ENCODE measurements around the gene CEP112.
"Not testable (repeated sequence)": the region's sequence is repeated elsewhere in the genome, so short reads cannot be mapped to it uniquely, and the experiment has no call there.

CEP112 gene

DNA sequence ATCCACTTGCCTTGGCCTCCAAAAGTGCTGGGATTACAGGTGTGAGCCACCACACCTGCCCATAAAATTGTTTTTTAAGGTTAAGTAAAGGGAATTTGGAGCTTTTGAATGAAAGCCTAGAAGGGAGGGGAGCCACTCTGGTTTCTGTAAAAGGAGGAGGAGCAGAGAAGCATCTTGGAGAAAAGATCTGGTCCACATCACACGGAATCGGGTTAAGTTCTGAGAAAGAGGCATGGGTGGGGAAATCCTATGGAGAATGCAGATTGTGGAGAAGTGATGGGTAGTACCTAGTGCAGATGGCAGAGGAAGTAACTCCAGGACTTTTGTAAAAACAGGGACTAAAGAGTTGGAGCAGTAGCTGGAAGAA is 18.3 kb upstream of the CEP112 start:
- DNase-seq = no peak

DNA sequence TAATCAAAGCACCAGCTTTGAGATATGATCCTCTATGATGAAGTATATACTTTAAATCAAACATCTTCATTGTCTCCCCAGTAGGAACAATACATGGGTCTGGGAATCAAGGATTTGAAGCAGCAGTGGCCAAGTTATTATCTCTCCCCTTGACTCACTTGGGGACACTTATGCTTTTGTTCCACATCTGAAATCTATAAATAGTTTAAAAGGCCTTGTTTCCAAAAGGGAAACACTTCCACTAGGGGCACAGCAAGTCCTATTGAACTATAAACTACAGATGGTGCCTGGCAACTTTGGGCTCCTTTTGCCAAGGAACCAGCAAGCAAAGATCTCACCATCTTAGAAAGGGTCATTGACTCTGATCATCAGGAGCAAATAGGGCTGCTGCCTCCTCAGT is 16.0 kb upstream of the CEP112 start:
- DNase-seq = no peak

GRCh38 chr17:66203274-66204015 is 11.5 kb upstream of the CEP112 start:
- DNase-seq = no peak

- DNase-seq = peak in 1 of 2 experiments; percentile 64
Measured at GRCh38 chr17:66200685-66201092, 8.8 kb upstream of the CEP112 start.

GRCh38 chr17:66198242-66198641 is 6.3 kb upstream of the CEP112 start:
- DNase-seq = no peak

DNA sequence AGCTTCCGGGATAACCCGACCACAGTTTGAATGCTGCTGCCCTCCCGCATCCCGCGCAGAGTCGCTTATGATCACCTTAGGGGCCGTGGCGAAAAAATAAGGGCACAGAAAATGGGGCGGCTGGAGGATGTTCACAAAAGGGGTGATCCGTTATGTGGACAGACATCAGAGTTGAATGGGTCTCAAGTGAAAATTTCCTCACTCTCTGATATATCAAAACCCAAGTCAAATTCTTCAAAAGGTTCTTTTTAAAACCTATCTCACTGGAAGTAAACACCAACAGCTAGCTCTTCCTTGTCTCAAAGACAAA is 400 bp upstream of the CEP112 start:
- no peak for DNase-seq

GRCh38 chr17:66190738-66191592 is 968 bp downstream of the CEP112 start:
- DNase-seq = no peak

- DNase-seq = no peak
Measured at GRCh38 chr17:66187718-66188117, 4.2 kb downstream of the CEP112 start.

DNA sequence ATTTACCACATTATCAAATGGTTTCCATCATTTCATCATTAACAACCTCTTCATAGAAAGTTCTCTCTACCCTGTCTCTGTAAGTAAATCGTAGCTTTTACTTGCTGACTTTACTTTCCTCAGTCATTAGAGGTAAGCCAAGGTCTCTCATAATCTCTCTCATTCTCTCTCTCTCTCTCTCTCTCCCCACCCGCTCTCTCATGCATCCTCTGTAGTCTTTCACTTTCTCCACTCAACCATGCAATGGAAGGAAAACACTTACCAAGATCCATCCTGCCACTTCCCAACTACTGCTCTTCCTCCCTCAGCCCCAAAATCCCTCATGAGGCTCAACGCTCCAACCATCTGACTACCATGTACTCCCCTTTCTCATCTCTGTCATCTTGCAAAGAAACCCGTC is 6.1 kb downstream of the CEP112 start:
- DNase-seq = peak; percentile 15 to 32

- DNase-seq = no peak
Measured at GRCh38 chr17:66184392-66184791, 7.5 kb downstream of the CEP112 start.

GRCh38 chr17:66183529-66183928 is 8.4 kb downstream of the CEP112 start:
- no peak for DNase-seq

GRCh38 chr17:66178642-66179041 is 13.3 kb downstream of the CEP112 start:
- DNase-seq = no peak

DNA sequence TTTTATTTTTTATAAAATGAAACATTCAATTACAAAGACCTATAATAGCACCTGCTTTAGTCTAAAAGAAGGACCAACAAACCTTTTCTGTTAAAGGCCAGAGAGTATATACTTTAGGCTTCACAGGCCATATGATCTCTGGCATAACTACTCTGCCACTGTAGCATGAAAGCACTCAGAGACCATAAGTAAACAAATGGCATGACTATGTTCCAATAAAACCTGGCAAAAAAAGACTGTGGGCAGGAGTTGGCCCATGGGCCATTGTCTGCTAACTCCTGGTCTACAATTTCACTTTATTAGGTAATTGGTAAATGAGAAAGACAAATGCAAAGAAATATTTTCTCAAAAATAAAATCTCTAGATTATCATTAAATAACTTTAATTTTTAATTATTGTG is 14.9 kb downstream of the CEP112 start:
- peak; percentile 50 to 73 for DNase-seq

DNA sequence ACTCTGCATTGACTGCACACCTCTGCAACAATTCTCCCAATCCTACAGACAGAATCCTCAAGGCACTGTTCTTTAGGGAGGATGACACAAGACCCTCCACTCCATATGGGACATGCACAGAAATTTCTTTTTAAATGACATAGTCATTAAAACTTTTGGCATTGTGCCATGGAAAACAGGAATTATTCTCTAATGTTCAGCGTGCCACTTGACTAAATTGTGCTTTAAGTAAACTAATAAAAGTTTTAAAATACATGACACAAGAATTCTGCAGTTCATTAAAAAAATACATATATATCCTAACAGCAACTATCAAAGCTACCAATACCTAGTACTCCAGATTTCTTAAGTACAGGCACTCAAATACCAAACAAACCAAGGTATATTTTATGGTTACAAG is 16.0 kb downstream of the CEP112 start:
- DNase-seq = no peak

GRCh38 chr17:66172691-66173223 is 19.2 kb downstream of the CEP112 start:
- peak; percentile 36 to 77 for DNase-seq

DNA sequence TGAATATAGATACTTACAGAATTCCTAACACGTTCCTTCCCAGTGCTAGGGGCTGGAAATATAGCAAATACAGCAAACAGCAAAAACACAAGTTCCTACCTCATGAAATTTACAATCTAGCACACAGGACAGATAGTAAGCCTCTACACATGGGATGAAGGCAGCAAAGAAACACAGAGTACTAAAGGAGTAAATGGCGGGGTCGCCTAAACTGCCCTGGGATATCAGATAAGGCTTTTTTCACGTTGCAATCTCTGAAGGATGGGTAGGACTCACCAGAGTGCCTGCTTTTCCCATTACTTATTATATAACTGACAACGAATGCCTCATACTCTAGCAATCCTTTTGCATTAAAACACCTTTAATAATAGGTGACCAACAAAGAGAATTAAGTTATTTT is 19.8 kb downstream of the CEP112 start:
- no peak for DNase-seq

DNA sequence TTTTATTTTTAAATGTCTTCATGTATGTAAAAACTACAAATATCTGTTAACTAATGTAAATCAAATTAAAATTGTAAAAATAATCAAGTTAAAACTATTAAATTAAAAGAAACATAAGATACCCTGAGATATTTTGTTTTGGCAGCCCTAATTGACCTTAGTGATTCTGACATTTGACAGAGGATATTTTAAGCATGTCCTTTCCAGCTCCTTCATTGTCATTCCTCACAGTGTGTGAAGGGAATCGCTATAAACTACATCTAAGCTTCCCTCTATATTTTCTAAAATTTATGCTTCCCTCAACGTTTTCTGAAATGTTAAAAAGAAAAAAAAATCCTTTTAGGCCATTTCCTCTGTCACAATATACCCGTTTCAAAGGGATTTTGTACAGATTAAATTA is 20.2 kb downstream of the CEP112 start:
- no peak for DNase-seq

GRCh38 chr17:66171172-66171571 is 20.8 kb downstream of the CEP112 start:
- DNase-seq = no peak

DNA sequence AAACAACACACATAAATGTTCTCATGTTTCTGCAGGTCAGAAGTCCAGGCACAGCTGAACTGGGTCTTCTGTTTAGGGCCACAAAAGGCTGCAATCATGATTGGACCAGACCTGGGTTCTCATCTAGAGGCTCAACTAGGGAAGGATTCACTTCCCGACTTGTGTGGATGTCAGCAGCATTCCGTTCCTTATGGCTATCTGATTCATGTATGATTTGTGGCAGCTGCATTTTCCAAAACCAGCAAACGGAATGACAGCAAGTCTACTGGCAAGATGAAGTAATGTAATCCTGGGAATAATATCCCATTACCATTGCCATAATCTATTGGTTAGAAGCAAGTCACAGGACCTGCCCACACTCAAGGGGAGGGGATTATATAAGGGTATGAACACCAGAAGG is 22.1 kb downstream of the CEP112 start:
- no peak for DNase-seq

DNA sequence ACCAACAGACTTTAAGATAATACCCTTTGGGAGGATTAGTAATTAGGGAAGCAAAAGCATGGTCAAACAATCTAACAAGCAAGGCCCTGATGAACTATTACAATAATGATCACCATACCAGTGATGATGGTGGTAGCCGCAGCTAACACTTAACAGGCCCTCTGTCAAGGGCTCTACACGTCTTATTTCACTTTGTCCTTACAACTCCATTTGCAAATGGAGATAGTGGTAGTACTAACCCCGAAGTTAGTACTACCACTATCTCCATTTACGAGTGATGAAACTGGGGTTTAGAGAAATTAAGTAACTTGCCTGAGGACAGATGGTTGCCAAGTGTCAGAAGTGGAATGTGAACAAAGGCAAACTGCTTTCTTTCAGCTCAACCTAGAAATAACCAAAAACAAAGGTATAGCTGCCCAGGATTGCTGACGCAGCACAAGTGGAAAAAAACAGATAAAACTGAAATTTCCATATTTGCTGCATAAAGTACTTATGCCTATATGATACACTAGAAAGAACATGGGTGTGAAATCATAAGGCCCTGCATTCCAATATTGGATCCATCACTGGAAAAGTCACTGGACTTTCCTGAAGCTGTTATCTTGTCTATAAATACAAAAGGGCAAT is 24.6 kb downstream of the CEP112 start:
- no peak for DNase-seq

GRCh38 chr17:66165537-66166123 is 26.3 kb downstream of the CEP112 start:
- DNase-seq = no peak

DNA sequence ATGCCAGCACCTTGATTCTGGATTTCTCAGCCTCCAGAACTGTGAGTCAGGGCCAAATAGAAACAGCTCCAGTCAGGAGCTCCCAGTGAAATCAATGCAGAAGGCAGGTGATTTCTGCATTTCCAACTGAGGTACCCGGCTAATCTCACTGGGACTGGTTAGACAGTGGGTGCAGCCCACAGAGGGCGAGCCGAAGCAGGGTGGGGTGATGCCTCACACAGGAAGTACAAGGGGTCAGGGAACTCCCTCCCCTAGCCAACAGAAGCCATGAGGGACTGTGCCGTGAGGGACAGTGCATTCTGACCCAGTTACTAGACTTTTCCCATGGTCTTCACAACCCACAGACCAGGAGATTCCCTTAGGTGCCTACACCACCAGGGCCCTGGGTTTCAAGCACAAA is 36.9 kb downstream of the CEP112 start:
- not testable (repeated sequence) for DNase-seq

GRCh38 chr17:66152756-66153155 is 39.2 kb downstream of the CEP112 start:
- DNase-seq = no peak

Data from NCI-H187 (cell line).